HG02885 (cell line): ENCODE results near the gene ADAM10.

Experiments
- ATAC-seq: cut with Tn5 transposase; IDR thresholded peaks from one replicate; pipeline ENCODE4 v1.9.1; 2021; ENCODE audit warnings: mild to moderate bottlenecking; ENCODE audit not compliant: unreplicated experiment, poor library complexity

ADAM10 gene

DNA sequence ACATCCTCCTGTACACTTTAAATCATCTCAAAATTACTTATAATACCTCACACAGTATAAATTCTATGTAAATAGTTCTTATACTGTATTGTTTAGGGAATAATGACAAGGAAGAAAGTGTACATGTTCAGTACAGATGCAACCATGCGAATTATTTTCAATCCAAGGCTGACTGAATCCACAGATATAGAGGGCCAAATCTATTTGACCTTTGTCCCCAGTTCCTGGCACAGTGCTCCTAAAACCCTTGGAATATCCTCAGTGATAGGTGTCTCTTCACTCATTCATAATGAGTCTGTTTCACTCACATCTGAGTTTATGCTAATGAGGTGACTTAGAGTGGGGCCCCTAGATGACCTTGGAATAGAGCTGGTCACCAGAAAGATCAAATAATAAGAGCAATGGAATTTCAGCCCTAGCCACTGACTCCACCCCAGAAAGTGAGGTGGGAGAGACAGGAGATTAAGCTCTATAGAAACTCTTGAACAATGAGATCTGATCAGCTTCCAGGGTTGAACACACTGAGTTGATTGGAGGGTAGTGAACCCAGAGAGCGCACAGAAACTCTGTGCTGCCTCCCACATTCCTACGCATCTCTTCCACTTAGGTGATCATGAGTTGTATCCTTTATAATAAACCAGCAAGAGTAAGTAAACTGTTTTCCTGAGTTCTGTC lies 65.3 kb downstream of the ADAM10 start:
- no peak for ATAC-seq

DNA sequence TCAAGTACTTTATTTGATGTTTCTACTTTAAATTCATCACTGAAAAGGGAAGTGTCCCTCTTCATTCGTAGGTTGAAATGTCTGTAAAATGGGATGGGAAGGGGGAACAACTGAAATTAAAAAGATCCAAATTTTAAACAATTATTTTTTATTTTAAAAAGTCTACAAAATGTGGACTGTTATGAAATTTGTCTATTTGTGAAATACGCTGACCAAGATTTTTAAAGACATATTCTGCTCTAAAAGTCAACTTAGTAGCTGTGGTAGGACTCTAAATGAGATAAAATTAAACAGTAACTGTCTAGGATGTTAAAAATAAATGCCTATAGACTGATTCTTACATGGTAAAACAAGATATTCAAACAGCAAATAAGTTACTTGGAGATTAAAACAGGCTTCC lies 67.3 kb downstream of the ADAM10 start:
- ATAC-seq = no peak

GRCh38 chr15:58678683-58679082 lies 70.8 kb downstream of the ADAM10 start:
- ATAC-seq = no peak

DNA sequence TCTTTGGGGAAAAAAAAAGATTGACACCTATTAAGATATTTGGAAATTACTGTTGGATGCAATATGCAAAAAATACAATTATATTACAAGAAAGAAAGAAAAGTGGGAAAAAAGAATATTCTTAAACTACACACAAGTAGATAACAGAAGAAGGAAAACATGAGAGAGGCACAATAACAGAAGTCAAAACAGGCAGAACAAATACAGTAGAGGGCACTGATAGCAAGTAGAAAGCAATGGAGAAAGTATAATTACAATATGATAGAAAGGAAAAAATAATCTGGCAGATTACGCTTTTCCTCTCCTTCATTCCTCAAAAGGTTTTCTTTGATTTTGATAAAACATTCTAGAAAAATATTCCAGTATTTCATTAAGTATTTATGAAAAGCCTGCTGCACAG lies 72.1 kb downstream of the ADAM10 start:
- ATAC-seq = no peak

- no peak for ATAC-seq
Observed at GRCh38 chr15:58676766-58677165, 72.7 kb downstream of the ADAM10 start.

GRCh38 chr15:58671186-58671585 lies 78.3 kb downstream of the ADAM10 start:
- ATAC-seq = no peak

GRCh38 chr15:58669108-58669507 lies 80.4 kb downstream of the ADAM10 start:
- no peak for ATAC-seq

DNA sequence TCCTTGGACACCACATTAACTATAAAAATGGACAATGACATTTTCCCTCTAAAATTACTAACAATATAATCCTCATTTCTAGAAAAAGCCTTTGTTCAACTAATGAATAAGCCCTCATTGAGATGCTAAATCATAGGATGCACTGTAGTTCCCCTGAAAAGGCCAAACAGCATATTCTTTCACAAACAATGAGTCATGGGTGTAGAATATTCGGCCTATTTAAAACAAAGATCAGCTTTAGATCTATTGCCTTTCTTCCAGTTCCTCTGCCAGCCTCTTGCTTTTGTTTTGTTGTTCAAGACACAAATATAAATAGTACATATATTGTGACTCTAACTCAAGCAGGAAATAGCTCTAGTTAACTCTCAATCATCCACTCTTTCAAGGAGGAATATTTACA lies 82.5 kb downstream of the ADAM10 start:
- no peak for ATAC-seq

DNA sequence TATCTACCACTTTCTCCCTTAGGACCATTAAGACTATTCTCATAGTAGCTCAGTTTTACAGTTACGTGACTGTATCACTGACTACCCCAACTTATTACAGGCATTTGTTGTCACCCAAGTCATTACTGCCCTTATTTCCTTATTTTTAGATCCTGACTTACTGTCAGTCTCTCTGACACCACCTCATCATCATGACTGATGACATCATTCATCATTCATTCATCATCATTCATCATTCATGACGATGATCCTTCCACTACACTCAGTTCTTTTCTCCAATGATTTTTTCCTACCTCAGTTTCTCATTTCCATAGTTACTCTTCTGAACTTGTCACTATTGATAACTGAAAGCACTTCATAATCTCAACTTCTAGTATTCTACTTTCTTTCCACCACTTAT lies 83.8 kb downstream of the ADAM10 start:
- ATAC-seq = no peak

GRCh38 chr15:58650102-58650501 lies 99.4 kb downstream of the ADAM10 start:
- ATAC-seq = no peak

GRCh38 chr15:58649175-58649574 lies 100.3 kb downstream of the ADAM10 start:
- ATAC-seq = no peak

- ATAC-seq = no peak
Observed at GRCh38 chr15:58643996-58644395, 105.5 kb downstream of the ADAM10 start.

DNA sequence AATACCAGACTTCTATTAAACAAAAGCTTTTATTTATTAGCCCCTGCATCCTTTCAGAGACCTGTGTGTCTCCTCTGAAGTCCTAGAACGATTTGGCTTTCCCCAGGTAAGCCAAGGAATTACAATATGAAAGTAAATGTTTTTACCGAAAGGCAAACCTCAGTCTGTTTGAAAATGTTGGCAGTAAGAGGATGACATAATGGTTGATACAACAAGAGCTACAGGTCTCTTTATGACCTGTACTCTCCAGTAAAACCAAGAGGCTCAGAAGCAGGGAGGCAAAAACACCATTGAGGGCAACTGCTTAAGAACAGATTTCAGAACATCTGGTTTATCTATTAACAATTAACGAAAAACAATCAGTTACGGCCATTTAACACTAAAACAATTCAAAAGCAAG lies 107.8 kb downstream of the ADAM10 start:
- no peak for ATAC-seq

GRCh38 chr15:58639992-58640391 lies 109.5 kb downstream of the ADAM10 start:
- ATAC-seq = no peak

- no peak for ATAC-seq
Observed at GRCh38 chr15:58639002-58639756, 110.3 kb downstream of the ADAM10 start.

GRCh38 chr15:58632789-58633188 lies 116.7 kb downstream of the ADAM10 start:
- no peak for ATAC-seq

DNA sequence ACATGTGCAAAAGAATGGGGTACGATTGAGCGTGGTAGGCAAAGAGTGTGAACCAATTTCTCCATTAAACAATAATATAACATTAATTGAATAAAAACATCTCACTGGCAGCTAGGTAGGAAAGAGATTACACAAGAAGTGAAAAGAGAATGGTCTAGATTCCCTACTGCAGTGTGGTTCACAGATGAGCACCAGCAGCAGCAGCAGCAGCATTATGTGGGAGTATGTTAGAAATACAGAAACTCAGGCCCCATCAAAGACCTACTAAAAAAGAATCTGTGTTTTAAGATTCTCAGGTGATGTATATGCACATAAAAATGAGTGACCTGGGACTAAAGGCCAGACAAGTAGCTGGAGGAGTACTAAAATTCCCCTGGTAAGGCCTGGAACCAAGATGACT lies 118.2 kb downstream of the ADAM10 start:
- ATAC-seq = no peak

DNA sequence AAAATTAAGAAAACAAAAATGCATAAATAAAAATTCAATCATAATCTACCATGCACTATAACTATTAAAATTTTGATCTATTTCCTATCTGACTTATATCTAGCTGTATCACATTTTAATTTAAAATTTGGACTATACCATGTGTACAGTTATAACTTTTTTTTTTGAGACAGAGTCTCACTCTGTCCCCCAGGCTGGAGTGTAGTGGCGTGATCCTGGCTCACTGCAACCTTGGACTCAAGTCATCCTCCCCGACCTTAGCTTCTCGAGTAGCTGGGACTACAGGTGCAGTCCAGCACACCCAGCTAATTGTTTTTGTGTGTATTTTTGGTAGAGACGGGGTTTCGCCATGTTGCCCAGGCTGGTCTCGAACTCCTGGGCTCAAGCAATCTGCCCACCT lies 119.9 kb downstream of the ADAM10 start:
- no peak for ATAC-seq

DNA sequence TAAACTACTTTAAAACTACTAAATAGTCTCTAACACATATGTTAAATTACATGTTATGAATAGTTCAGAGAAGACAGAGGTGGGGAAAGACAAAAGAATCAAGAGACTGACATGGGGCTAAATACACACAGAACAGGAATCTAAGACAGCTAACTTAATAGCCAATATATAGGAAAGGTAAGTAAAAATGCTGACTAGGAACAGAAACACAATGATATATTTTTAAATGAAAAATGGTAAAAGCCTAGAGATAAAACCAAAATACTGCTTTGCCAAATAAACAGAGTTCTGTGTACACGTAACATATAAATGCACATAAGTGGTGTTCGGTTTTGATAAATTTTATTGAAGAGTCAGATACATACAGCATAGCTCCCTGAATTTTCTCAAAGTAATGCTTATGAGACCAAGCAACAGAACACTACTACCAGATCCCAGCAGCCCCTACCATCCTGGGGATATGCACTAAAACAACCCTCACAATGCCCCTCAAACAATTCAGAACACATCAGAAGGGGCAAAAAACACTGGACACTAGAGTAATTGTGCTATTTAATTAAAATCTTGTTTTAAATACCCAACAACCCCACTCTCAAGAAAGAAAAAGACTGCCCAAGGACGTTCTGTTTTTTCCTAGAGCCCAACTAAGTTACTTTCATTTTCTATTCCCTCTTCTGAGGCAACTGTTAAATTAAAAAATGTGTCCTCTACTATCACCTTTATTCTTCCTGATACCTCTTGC lies 121.1 kb downstream of the ADAM10 start:
- no peak for ATAC-seq

GRCh38 chr15:58627701-58628100 lies 121.8 kb downstream of the ADAM10 start:
- no peak for ATAC-seq

DNA sequence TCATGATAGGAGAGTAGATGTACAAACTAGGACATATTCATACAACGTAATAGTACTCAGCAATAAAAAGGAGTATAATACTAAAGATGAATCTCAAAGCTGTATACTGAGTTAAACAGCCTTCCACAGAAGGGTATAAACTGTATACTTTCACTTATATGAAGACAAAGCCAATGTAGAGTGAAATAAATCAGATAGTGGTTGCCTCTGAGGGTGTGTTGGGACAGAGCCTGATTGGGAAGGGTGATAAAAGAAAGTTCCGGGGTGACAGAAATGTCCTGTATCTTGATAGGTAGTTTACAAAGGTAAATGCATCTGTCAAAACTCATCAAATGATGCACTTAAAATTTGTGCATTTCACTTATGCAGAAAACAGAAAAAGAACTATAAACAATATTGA lies 122.5 kb downstream of the ADAM10 start:
- ATAC-seq = no peak
